ENCODE data around the gene CCT7. TPM values are rescaled to one million over a fixed set of nuclear protein-coding genes. Genes with fewer than 3 reads are reported as not detected.

The CCT7 gene
- total and polyA plus RNA-seq, 2 donors (not counting 1 experiment from before 2014, with no cell fraction given), result 94.4 to 160 TPM

DNA sequence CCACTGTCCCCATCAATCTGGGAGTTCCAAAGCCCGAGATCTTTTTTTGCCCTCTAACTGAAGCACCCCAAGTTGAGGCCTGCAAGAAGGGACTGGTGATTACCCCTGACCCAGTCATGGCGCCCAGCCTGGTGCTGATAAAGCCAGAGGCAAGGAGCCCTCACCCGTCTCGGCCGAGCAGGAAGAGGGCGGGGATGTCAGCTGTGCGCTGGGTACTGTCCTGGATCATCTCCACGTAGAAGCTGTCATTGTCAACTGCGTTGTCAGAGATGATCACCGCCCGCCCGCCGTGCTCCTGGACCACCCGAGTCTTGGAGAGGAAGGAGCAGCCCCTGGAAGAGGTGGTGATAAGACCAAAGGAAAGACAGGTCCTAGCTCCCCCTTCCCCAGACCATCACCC lies 5.5 kb upstream of the CCT7 start:
- DNase-seq (no peak), ATAC-seq (ENCODE audit: low read depth) (no peak)
- Mint-ChIP-seq H3K9me3 (ENCODE audit: insufficient read depth) (no peaks in the 10 kb centered on the region), H3K27me3 (no peaks in the 10 kb centered on the region), H3K4me1 (peaks cover 8% of the 10 kb centered on the region), H3K27ac (no peak overlapping the region), H3K4me3 (no peak overlapping the region)
- H4K20me1 ChIP-seq (ENCODE audit: control insufficient read depth, insufficient read depth, low read length, poor library complexity, severe bottlenecking), result no peaks in the 10 kb centered on the region
- no peak overlapping the region for H2AFZ ChIP-seq (ENCODE audit: insufficient read depth, low read depth, low read length, poor library complexity, severe bottlenecking)
- ChIA-PET POLR2A (no interaction called here), CTCF (interaction anchor here (1.5 to 2.9 kb wide), 3 partner anchors 16 to 157 kb away, joined by 3 to 7 read pairs (median 7); partner anchors contain the start of genes ALMS1 and SMYD5)
- TF ChIP-seq, protein P1, sequence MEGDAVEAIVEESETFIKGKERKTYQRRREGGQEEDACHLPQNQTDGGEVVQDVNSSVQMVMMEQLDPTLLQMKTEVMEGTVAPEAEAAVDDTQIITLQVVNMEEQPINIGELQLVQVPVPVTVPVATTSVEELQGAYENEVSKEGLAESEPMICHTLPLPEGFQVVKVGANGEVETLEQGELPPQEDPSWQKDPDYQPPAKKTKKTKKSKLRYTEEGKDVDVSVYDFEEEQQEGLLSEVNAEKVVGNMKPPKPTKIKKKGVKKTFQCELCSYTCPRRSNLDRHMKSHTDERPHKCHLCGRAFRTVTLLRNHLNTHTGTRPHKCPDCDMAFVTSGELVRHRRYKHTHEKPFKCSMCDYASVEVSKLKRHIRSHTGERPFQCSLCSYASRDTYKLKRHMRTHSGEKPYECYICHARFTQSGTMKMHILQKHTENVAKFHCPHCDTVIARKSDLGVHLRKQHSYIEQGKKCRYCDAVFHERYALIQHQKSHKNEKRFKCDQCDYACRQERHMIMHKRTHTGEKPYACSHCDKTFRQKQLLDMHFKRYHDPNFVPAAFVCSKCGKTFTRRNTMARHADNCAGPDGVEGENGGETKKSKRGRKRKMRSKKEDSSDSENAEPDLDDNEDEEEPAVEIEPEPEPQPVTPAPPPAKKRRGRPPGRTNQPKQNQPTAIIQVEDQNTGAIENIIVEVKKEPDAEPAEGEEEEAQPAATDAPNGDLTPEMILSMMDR (IDR thresholded peaks at IDR 0.05), result no peak
- no peak for TF ChIP-seq EZH2 (IDR thresholded peaks at IDR 0.05; ENCODE audit: borderline replicate concordance, insufficient read depth, low read depth, low read length, poor library complexity, severe bottlenecking)
- H3K4me2 ChIP-seq (replicated peaks; ENCODE audit: low read depth, low read length, poor library complexity, severe bottlenecking), result no peak overlapping the region
- WGBS (ENCODE audit: insufficient coverage), result 98% methylated on average over 8 of the region's 14 CpGs
- H3K9ac ChIP-seq (ENCODE audit: low read length), result no peak overlapping the region
- H3K79me2 ChIP-seq (ENCODE audit: control insufficient read depth, insufficient read depth, low read length), result peaks cover 4% of the 10 kb centered on the region
- intact Hi-C loops (cut with micrococcal nuclease), result no loop called here
- peaks cover 4 to 7% of the 10 kb centered on the region in 2 donors for H3K4me1 ChIP-seq (ENCODE audit: control insufficient read depth in 2 of 2, insufficient read depth in 2 of 2, low read length in 2 of 2)
- H3K4me3 ChIP-seq (ENCODE audit: control extremely low read depth in 1 of 5, extremely low read depth in 1 of 5, insufficient read depth in 1 of 5, low read depth in 2 of 5, low read length in 4 of 5), result no peak overlapping the region
- H3K27ac ChIP-seq (ENCODE audit: low read length in 2 of 2), result no peak overlapping the region
- no peaks in the 10 kb centered on the region for H3K27me3 ChIP-seq (replicated peaks in 1 of 4; ENCODE audit: control extremely low read depth in 1 of 4, control insufficient read depth in 3 of 4, insufficient read depth in 4 of 4, low read length in 3 of 4)
- no peaks in the 10 kb centered on the region for H3K9me3 ChIP-seq (ENCODE audit: control extremely low read depth in 1 of 3, control insufficient read depth in 2 of 3, insufficient read depth in 1 of 3, low read length in 2 of 3)
- H3K36me3 ChIP-seq (replicated peaks in 1 of 2; ENCODE audit: control extremely low read depth in 1 of 2, control insufficient read depth in 1 of 2, extremely low read depth in 1 of 2, insufficient read depth in 2 of 2, low read length in 1 of 2), result peaks cover 0 to 10% of the 10 kb centered on the region in 2 experiments

DNA sequence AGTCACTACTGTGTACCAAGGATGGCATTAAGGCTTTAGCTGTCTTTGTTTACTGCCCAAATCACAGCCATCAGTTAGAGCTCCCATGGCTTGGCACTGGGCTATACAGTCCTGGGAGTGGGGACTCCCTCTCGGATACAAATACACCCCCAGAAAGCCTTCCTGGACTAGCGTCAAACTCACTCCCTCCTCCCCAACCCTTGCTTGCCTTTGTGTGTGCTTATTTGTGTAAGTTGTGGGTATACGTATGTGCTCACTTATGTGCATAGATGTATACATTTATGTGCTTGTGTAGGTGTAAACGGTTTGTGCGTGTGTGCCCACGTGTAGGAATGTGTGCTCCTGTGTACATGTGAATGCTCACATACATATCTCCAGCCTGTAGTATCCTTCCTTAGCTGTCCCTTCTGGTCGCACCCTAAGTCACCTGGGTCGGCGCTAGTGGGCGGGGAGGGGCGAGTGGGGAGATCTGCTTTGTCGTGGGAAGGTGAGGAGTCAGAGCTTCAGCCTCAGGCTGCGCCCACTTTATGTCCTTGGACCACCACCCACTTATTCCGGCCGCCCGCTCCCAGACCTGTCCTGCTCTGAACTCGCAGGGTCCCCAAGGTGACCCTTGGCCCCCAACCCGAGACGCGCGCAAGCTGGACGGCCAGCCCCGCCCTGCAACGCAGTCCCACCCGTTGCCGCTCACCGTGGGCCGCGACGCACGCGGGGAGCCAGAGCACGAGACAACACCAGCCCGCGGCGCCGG lies 1.5 kb upstream of the CCT7 start:
- intact Hi-C loops (cut with micrococcal nuclease), result loop anchor here (1.0 to 5.0 kb wide), 8 partner anchors 18 to 1725 kb away; partner anchors contain the start of genes ALMS1, AUP1, DQX1 and HTRA2
- peaks cover 30% of the 10 kb centered on the region for H3K79me2 ChIP-seq (ENCODE audit: control insufficient read depth, insufficient read depth, low read length)
- ATAC-seq (ENCODE audit: low read depth) (no peak), DNase-seq (no peak)
- H3K27me3 ChIP-seq (replicated peaks in 1 of 4; ENCODE audit: control extremely low read depth in 1 of 4, control insufficient read depth in 3 of 4, insufficient read depth in 4 of 4, low read length in 3 of 4), result no peaks in the 10 kb centered on the region
- CTCF ChIA-PET, result interaction anchor here (0.9 to 2.9 kb wide), 6 partner anchors 9 to 238 kb away, joined by 3 to 24 read pairs (median 6); partner anchors contain the start of gene FBXO41
- peaks cover 34% of the 10 kb centered on the region for H3K4me1 Mint-ChIP-seq
- H3K27ac ChIP-seq (ENCODE audit: low read length in 2 of 2), result peak overlapping the region in 1 of 2 donors; percentile 52
- H2AFZ ChIP-seq (ENCODE audit: insufficient read depth, low read depth, low read length, poor library complexity, severe bottlenecking), result peak overlapping the region; percentile 99
- no peaks in the 10 kb centered on the region for H3K27me3 Mint-ChIP-seq
- WGBS (ENCODE audit: insufficient coverage), result 3% methylated on average over 30 of the region's 37 CpGs
- H3K36me3 ChIP-seq (replicated peaks in 1 of 2; ENCODE audit: control extremely low read depth in 1 of 2, control insufficient read depth in 1 of 2, extremely low read depth in 1 of 2, insufficient read depth in 2 of 2, low read length in 1 of 2), result no peaks in the 10 kb centered on the region
- H3K4me3 Mint-ChIP-seq, result peak overlapping the region; percentile 99
- peaks cover 18 to 20% of the 10 kb centered on the region in 2 donors for H3K4me1 ChIP-seq (ENCODE audit: control insufficient read depth in 2 of 2, insufficient read depth in 2 of 2, low read length in 2 of 2)
- peak overlapping the region; percentile 99 for H3K4me2 ChIP-seq (replicated peaks; ENCODE audit: low read depth, low read length, poor library complexity, severe bottlenecking)
- POLR2A ChIA-PET, result interaction anchor here (0.7 to 2.2 kb wide), 8 partner anchors 14 to 1422 kb away, joined by 3 to 20 read pairs (median 7); partner anchors contain the start of genes ALMS1, FBXO41, INO80B and SFXN5
- peak overlapping the region; percentile 75 for H3K9ac ChIP-seq (ENCODE audit: low read length)
- peak overlapping the region; percentile 13 to 98 (median 94) for H3K4me3 ChIP-seq (ENCODE audit: control extremely low read depth in 1 of 5, extremely low read depth in 1 of 5, insufficient read depth in 1 of 5, low read depth in 2 of 5, low read length in 4 of 5)
- peak overlapping the region; percentile 93 for H3K27ac Mint-ChIP-seq
- TF ChIP-seq, protein P1 (IDR thresholded peaks at IDR 0.05), result no peak
- TF ChIP-seq EZH2 (IDR thresholded peaks at IDR 0.05; ENCODE audit: borderline replicate concordance, insufficient read depth, low read depth, low read length, poor library complexity, severe bottlenecking), result no peak
- no peaks in the 10 kb centered on the region for H3K9me3 ChIP-seq (ENCODE audit: control extremely low read depth in 1 of 3, control insufficient read depth in 2 of 3, insufficient read depth in 1 of 3, low read length in 2 of 3)
- peaks cover 21% of the 10 kb centered on the region for H4K20me1 ChIP-seq (ENCODE audit: control insufficient read depth, insufficient read depth, low read length, poor library complexity, severe bottlenecking)
- H3K9me3 Mint-ChIP-seq (ENCODE audit: insufficient read depth), result no peaks in the 10 kb centered on the region
